Colonic mucosa (tissue), 4 donors: ENCODE measurements around the gene RIIAD1. TPM values are rescaled to one million over a fixed set of nuclear protein-coding genes. Genes with fewer than 3 reads are reported as not detected.

ENCODE experiments used
- DNase-seq: peaks from one replicate; pipeline ENCODE4 v3.0.0-alpha.2; 2020
- H3K27ac ChIP-seq: fragments of 200-600 bp; one replicate; pipeline ENCODE4 v1.8.0; 2021
- H3K27me3 ChIP-seq: fragments of 200-600 bp; one replicate; pipeline ENCODE4 v1.8.0; 2021
- H3K36me3 ChIP-seq: fragments of 200-600 bp; one replicate; pipeline ENCODE4 v1.8.0; 2021
- H3K4me1 ChIP-seq: fragments of 200-600 bp; one replicate; pipeline ENCODE4 v1.8.0; 2021; ENCODE audit warnings: mild to moderate bottlenecking
- H3K4me3 ChIP-seq: fragments of 200-600 bp; one replicate; pipeline ENCODE4 v1.8.0; 2021
- H3K9ac ChIP-seq, 2 donors: one replicate each; pipeline ENCODE4 v1.7.0; 2013; ENCODE audit warnings: control low read depth in 2 of 2, low read depth in 2 of 2, low read length in 2 of 2
- H3K9me3 ChIP-seq: fragments of 200-600 bp; one replicate; pipeline ENCODE4 v1.8.0; 2021
- CTCF ChIP-seq: fragments of 200-600 bp; IDR thresholded peaks from one replicate; pipeline ENCODE4 v1.8.0; 2022; ENCODE audit warnings: antibody characterized with exemption, mild to moderate bottlenecking
- intact Hi-C: fragments of 100-400 bp; cut with DNase I; formaldehyde crosslinking; loops from one replicate; pipeline ENCODE4 v1.14.1; 2022
- total RNA-seq, 2 donors: library from RNA; stranded (reverse); fragmentation: NEBNext Ultra II Directional in 1 of 2; extraction: Animal tissue kit (Norgen Biotek cat#: 25700) in 1 of 2; gene quantifications; one replicate each; pipeline ENCODE4 v1.2.1, GENCODE V29; 2021
- donor health status: healthy.
- donor health status: DM: no; HTN: no; CAD: no.
- donor health status: DM: no; HTN: no; CAD: no.

The RIIAD1 gene
- total RNA-seq, 2 donors from 2014 or later: 0.91 TPM; not detected in 1

GRCh38 chr1:151705753-151706463 lies 15.4 kb upstream of the RIIAD1 start:
- DNase-seq: peak; percentile 56
- intact Hi-C loops: no loop called here
- H3K9ac ChIP-seq: no peak overlapping the region
- no peak overlapping the region for H3K27ac ChIP-seq
- H3K9me3 ChIP-seq: no peaks in the 10 kb centered on the region
- H3K27me3 ChIP-seq: no peaks in the 10 kb centered on the region
- peaks cover 4% of the 10 kb centered on the region for H3K4me1 ChIP-seq
- no peaks in the 10 kb centered on the region for H3K36me3 ChIP-seq
- no peak for TF ChIP-seq CTCF
- no peak overlapping the region for H3K4me3 ChIP-seq

GRCh38 chr1:151706464-151707415 lies 14.6 kb upstream of the RIIAD1 start:
- no peak overlapping the region for H3K9ac ChIP-seq
- H3K4me3 ChIP-seq: no peak overlapping the region
- no peak for DNase-seq
- H3K36me3 ChIP-seq: no peaks in the 10 kb centered on the region
- H3K27ac ChIP-seq: no peak overlapping the region
- TF ChIP-seq CTCF: no peak
- intact Hi-C loops: no loop called here
- H3K4me1 ChIP-seq: peaks cover 4% of the 10 kb centered on the region
- H3K9me3 ChIP-seq: no peaks in the 10 kb centered on the region
- H3K27me3 ChIP-seq: no peaks in the 10 kb centered on the region

GRCh38 chr1:151707541-151708065 lies 13.7 kb upstream of the RIIAD1 start:
- intact Hi-C loops: no loop called here
- H3K36me3 ChIP-seq: no peaks in the 10 kb centered on the region
- no peak for TF ChIP-seq CTCF
- no peak overlapping the region for H3K27ac ChIP-seq
- H3K4me1 ChIP-seq: peaks cover 4% of the 10 kb centered on the region
- H3K4me3 ChIP-seq: no peak overlapping the region
- H3K9ac ChIP-seq: no peak overlapping the region
- no peaks in the 10 kb centered on the region for H3K9me3 ChIP-seq
- no peak for DNase-seq
- no peaks in the 10 kb centered on the region for H3K27me3 ChIP-seq

- Histone ChIP-seq H3K4me3 (no peak overlapping the region), H3K9ac (no peak overlapping the region), H3K27ac (no peak overlapping the region), H3K9me3 (no peaks in the 10 kb centered on the region), H3K4me1 (peaks cover 4% of the 10 kb centered on the region), H3K36me3 (no peaks in the 10 kb centered on the region), H3K27me3 (no peaks in the 10 kb centered on the region)
- no peak for DNase-seq
- intact Hi-C loops: no loop called here
- no peak for TF ChIP-seq CTCF
Measured at GRCh38 chr1:151708891-151709290, 12.4 kb upstream of the RIIAD1 start.

- Histone ChIP-seq H3K9me3 (no peaks in the 10 kb centered on the region), H3K9ac (no peak overlapping the region), H3K27me3 (no peaks in the 10 kb centered on the region), H3K4me3 (no peak overlapping the region), H3K4me1 (peaks cover 4% of the 10 kb centered on the region), H3K36me3 (no peaks in the 10 kb centered on the region), H3K27ac (no peak overlapping the region)
- intact Hi-C loops: no loop called here
- no peak for TF ChIP-seq CTCF
- no peak for DNase-seq
Measured at GRCh38 chr1:151710187-151710840, 11.0 kb upstream of the RIIAD1 start.
